GM18873 (cell line): Measurements from ENCODE around the gene IRF8.

Source experiments
- ATAC-seq: cut with Tn5 transposase; IDR thresholded peaks from one replicate; pipeline ENCODE4 v1.9.1; 2021; ENCODE audit warnings: mild to moderate bottlenecking, moderate library complexity, moderate number of reproducible peaks; ENCODE audit not compliant: unreplicated experiment, low FRiP score

IRF8 gene

DNA sequence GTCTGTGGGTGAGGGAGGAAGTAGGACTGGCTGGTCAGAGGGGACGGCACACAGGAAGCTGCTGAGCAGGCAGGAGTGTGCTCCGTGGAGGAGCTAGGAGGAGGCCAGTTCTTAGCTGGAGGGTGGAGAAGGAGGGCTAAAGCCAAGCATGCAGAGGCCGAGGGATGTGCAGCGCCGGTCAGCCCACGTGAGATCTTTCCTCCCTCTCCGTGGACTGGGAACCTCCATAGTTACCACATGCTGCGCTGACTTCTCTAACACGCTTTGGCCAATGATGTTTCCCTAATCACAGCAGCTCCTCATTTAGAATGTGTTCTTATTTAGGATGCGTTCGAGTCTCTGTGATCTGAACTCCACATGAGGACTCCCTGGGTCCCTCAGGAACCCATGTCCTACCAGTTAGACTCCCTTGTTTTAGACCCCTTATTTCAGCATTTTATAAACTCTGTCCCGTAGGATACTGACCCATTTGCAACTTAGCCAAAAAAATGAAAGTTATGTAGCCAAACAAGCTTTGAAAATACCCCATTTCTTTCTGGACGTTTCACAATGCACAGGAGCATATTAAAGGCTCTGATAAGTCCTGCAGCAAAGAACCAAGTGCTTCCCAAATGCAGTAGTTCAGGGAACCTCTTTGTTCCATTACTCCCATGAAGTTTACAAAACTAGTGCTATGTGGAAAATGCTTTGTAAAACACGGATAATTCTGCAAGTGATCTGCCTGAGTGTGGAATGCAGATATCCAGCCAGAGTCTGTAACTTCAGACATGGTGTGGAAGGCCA, 51.4 kb downstream of the IRF8 start:
- ATAC-seq = no peak

GRCh38 chr16:85952197-85952596, 53.2 kb downstream of the IRF8 start:
- no peak for ATAC-seq

- ATAC-seq = no peak
Measured at GRCh38 chr16:85952811-85953210, 53.8 kb downstream of the IRF8 start.

DNA sequence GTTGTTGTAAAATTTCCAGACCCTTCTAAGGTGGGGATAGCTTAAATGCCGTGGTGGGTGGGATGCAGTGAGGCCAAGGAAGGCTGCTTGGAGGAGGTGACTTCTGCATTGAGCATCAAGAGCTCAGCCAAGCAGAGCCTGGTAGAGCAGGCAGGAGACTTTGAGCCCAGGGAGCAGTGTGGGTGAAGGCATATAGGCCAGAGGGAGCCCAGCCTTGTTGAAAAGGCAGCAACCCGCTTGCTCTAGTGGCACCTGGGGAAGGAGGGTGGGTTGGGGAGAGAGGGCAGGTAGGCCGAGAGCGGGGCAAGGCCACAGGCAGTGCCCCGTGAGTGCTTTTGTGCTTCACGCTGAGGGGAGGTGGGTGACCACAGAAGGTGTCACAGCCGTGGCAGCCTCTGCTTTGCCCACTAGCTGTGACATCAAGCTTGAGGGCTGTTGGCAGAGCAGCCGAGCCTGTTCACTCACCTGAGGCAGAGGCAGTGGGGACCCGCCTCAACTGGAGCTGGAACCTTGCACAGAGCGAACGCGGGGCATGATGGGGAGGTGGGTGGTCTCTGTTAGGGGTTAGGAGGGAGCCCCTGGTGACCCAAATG, 56.1 kb downstream of the IRF8 start:
- ATAC-seq = no peak

- ATAC-seq = no peak
Measured at GRCh38 chr16:85955566-85955965, 56.6 kb downstream of the IRF8 start.

GRCh38 chr16:85956426-85956825, 57.5 kb downstream of the IRF8 start:
- ATAC-seq = no peak

DNA sequence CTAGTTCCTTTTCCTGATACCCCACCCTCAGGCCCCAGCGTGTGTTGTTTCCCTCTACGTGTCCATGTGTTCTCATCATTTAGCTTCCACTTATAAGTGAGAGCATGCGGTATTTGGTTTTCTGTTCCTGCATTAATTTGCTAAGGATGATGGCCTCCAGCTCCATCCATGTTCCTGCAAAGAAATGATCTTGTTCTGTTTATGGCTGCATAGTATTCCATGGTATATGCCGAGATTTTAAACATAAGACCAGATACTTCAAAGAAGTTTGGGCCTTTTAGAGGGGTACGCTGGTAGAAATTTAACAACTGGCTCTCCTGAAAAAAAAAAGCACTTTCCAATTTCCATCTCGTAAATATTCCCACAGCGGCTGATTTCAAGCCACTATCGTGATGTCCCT, 59.8 kb downstream of the IRF8 start:
- ATAC-seq = no peak

DNA sequence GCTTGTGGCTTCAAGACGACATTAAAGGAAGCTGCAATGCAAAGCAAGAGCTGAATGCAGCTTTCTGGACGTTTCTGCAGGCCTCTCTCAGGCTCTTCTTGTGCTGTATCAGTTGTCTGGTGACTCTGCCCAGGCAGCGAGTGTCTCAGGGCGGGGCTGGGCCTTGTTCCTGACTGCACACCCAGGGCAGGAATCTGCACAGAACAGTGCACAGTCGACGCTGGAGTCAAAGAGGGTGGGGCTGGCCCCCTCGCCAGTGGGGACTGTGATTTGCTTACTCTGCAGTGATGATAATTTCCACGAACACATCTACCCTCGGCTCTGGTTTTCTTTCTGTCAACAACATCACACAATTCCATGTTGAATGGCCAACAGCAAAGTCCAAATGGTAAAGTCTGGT, 60.7 kb downstream of the IRF8 start:
- no peak for ATAC-seq

- no peak for ATAC-seq
Measured at GRCh38 chr16:85960486-85961046, 61.6 kb downstream of the IRF8 start.

DNA sequence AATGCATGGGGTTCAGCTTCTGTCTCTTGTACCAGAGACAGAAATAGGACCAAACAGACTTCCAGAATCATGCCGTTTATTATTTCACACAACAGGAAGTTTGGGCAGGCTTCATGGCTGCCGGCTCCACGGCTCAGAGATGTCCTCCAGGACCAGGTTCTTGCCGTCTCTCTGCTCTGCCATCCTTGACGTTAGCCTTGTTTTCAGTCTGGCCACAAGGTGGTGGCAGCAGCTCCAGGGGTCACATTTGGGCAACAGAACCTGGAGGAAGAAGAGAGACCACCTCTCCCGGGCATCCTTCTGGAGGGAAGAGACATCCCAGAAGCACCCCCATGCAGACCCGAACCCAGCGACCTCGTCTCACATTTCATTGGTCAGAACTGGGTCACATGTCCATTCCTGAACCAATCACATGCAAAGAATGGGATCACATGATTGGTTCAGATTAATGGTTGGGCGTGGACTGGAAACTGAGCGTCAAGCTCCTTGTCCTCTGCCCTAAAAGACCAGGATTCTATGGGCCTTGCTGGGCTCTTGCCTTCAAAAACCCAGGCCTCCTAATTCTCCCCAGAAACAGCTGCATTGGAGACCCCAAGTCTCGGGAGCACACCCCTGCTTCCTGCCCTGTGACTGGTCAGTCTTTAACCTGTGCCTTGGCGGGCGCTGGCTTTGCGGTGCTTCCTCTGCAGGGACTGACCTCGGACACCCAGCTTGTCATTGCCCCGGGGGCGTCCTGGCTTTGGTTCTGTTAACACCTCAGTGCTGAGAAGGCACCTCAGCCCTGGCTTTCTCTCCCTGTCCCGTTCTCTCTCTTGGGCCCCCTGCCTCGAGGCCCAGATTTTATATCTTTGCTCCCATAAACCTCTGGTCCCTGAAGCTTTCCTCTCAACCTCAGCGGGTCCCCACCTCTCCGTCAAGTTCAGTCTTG, 63.3 kb downstream of the IRF8 start:
- ATAC-seq = no peak

GRCh38 chr16:85963753-85964285, 64.9 kb downstream of the IRF8 start:
- no peak for ATAC-seq

DNA sequence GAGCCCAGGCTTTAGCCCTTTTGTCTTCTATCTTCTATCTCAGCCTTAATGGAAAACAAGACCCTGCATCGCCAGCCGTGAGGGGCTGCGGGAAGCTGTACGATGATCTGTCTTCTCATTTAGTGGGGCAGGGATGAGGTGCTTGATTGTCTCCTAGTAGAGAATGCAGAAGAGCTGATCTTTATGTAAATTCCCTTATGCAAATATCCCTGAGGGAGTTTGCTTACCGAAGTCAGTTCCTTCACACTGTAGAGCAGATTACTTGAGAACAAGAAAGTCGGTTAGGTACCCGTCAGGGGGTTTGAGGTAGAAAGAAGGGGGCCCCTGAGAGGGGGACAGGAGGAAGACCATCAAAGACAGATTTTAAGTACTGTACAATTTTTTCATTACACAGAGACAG, 66.2 kb downstream of the IRF8 start:
- ATAC-seq = no peak

DNA sequence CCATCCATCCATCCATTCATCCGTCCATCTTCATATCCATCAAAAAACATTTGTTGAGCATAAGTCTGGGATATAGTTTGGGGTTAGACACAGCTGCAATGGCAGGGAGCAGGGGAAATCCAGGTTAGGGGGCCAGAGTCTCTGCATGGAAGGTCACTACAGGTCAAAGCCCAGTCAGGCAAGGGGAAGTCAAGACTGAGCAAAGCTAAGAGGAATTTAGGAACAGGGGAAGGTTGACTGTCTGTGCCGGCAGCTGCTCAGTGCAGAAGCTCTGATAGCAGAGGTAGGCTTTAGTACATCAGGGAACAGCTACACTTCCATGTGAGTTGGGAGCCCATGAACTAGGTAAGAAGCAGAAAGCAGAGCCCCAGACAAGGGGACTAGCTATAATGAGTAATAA, 68.1 kb downstream of the IRF8 start:
- ATAC-seq = no peak

DNA sequence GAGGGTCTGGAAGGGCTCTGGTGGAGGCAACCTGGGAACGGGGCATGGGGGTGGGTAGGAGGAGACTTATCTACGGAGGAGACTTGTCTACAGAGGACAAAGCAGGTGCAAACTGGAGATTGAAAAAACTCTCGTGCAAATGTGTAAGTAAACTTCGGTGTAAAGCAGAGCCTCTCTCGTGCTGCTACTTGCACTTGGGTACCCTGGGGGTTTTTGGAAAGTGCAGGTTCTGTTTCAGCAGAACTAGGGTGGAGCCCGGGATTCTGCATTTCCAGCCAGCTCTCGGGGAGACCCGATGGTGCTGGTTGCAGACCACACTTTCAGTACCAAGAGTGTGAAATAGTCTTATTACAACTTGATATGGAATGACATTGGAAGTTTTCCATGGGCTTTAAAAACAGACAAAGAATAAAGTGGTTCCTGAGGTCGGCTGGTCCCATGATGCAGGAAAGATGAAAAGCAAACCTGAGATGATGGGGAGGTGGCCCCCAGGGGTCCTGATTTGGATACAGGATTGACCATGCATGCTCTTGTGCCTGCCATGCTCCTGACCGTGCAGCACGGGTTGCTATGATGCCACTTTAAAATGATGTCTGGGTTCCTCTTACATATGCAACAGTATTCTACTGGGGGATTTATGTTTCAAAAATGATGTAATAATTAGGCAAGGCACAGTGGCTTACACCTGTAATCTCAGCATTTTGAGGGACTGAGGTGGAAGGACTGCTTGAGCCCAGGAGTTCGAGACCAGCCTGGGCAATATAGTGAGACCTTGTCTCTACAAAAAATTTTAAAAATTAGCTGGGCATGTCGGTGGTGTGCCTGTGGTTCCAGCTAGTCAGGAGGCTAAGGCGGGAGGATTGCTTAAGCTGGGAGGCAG, 69.3 kb downstream of the IRF8 start:
- no peak for ATAC-seq

DNA sequence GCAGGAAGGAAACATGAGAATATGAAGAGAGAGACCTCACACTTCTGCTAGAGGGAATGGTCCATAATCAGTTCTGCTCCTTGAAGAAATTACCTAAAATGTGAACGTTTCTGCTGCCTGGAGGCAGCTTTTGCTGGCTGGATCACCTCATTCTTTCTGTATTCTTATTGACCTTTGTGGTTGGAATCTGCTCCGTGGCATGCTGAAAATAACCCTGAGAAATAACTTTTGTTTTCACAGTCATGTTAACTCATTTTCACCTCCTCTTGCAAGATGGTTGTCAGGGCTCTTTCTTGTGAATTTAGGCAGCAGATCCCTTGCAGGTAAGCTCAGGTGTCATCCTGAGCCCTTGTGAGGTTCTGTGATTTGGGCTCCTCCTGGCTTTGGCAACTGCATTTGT, 70.2 kb downstream of the IRF8 start:
- no peak for ATAC-seq

- ATAC-seq = no peak
Measured at GRCh38 chr16:85969591-85969990, 70.6 kb downstream of the IRF8 start.

GRCh38 chr16:85970016-85970733, 71.2 kb downstream of the IRF8 start:
- no peak for ATAC-seq

DNA sequence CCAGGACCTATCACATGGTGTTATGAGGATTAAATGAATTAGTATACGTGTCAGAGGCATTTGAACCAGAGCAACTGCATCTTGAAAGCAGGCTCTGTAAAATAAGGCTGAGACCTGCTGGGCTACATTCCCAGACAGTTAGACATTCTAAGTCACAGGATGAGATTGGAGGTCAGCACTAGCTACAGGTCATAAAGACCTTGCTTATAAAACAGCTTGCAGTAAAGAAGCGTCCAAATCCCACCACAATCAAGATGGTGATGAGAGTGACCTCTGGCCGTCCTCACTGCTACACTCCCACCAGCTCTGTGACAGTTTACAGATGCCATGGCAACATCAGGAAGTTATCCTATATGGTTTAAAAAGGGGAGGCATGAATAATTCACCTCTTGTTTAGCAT, 71.8 kb downstream of the IRF8 start:
- ATAC-seq = no peak
